GM08714 (cell line): ENCODE data around the gene C9orf50.

Source experiments
- H3K4me3 ChIP-seq: fragments of 200-500 bp; sonication (Bioruptor generic); 2 replicates; pipeline ENCODE4 v1.5.1; 2014; ENCODE audit warnings: mild to moderate bottlenecking, low read length, inconsistent platforms
- ZNF274 ChIP-seq: IDR thresholded peaks from 2 replicates; pipeline ENCODE4 v1.6.1; 2012; ENCODE audit warnings: mild to moderate bottlenecking, low read depth, low read length

C9orf50 gene

DNA sequence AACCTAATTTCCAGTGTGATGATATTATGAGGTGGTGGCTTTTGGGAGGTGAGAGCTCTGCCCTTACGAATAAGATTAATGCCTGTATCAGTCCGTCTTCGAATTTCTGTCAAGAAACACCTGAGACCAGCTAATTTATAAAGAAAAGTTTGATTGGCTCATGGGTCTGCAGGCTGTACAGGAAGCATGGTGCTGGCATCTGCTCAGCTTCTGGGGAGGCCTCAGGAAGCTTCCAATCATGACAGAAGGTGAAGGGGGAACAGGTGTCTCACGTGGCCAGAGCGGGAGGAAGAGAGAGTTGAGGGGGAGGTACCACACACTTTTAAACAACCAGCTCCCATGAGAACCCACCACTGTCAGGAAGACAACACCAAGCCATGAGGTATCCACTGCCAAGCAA is 46.9 kb downstream of the C9orf50 start:
- TF ChIP-seq ZNF274: no peak
- H3K4me3 ChIP-seq: no peak overlapping the region

- H3K4me3 ChIP-seq: no peak overlapping the region
- TF ChIP-seq ZNF274: no peak
These were observed 48.4 kb downstream of the C9orf50 start for GRCh38 chr9:129572517-129572916.

- H3K4me3 ChIP-seq: no peak overlapping the region
- no peak for TF ChIP-seq ZNF274
These were observed 48.9 kb downstream of the C9orf50 start for GRCh38 chr9:129572052-129572425.

DNA sequence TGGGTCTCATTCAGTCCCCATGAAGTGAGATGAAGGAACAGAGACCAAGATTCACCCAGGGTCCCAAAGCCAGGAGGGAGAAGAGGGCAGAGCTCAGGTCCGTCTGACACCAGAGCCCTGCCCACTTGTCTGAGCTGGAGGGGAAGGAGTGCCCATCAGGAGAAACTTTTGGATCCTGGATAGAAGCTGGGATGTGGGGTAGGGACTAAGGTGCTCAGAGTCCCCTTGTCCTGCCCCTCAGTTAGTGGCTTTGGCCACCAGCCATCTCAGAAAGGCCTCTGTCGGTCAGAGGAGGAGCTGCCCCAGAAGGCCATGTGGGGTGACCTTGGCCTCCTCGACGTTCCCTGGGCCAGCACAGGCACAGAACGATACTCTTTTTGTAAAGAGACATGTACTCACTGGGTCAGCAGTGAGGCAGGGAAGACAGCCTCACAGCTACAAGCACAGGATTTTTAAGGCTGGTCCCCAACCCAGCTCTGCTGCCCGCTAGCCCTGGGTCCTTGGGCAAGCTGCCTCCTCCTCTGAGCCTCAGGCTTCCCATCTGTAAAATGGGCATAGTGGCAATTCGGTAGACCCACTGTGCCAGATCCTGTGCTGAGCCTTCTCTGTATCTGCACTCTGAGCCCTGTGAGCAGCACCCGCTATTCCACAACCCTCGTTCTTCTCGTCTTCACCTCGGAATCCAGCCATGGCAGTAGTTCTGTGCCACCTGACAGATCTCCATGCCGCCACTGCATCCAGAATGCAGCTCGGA is 49.4 kb downstream of the C9orf50 start:
- no peak for TF ChIP-seq ZNF274

DNA sequence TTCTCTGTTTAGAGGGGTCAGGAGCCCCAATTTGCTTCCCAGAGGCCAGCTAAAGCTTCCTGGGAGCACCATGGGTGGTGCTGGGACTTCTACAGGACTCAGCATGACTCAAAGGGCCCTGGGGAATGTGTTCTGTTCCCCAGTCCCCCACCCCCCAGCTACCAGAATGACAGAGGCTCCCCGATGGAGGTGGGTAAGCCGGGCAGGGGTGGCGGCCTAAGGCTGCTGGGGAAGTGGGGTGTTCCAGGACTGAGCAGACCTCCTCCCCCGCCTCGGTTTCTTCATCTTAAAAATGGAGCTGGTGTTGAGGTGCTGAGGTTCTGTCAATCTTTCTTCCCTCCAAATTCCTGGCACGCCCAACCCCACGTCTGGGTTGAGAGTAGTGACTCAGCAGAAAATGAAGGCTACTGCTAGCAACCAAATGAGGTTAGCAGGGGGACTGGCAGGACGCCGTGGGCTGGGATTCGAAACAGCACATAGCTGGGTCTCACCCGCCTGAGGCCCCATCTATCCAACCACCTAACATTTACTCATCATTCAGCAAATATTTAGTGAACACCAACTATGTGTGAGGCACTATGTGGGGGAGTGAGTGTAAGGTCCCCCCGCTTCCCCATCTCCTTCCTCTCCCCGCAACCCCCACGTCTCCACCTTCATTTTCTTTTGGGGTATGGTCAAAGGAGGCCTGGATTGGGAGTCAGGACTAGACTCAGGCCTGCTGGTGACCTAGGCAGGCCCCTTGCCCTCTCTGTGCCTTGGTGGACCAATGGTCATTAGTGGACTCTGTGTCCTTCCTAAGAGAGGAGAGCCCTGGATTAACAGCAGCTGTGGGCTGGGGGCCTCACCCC is 50.2 kb downstream of the C9orf50 start:
- no peak for TF ChIP-seq ZNF274
- H3K4me3 ChIP-seq: no peak overlapping the region

More for the DNA sequence above, 49.4 kb downstream of the C9orf50 start:
- no peak overlapping the region for H3K4me3 ChIP-seq

DNA sequence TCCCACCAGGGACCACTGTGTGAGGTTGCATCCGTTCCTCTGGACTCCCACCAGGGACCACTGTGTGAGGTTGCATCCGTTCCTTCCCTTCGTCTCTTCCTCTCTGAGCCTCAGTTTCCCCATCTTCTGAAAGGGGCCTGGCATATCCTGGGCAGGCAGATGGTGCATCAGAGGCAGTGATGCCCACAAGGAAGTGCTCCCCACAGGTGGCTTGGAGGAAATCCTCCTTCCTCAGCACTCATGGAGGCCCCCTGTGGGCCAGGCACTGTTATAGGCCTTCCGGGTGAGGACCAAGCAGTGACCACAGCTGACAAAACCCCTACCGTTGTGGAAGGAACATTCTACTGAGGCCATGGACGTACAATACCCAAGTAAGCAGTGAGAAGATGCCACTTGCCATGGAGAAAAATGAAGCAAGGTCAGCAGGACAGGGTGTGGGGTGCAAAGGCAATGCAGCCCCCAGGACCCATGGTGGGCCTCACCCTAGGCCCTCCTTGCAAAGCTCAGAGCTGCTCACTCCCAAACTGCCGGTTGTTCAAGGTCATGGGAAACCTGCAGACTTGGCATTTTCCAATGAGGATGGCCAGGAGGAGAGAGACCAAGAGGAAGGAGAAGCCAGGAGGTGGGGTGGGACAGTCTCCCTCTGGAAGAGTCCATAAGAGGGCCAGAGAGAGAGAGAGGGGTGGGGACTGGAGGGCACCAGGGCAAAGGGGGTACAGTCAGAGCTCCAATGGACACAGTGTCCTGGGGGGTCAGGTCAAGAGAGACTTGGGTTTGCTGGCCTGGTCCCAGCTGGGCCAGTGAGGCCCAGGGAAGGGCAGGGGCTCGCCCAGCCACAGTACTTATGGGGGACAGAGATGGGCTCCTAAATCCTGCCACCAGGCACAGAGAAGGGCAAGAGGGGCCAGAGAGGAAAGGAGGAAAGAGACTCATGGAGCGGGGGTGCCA is 51.1 kb downstream of the C9orf50 start:
- TF ChIP-seq ZNF274: no peak
- H3K4me3 ChIP-seq: no peak overlapping the region

DNA sequence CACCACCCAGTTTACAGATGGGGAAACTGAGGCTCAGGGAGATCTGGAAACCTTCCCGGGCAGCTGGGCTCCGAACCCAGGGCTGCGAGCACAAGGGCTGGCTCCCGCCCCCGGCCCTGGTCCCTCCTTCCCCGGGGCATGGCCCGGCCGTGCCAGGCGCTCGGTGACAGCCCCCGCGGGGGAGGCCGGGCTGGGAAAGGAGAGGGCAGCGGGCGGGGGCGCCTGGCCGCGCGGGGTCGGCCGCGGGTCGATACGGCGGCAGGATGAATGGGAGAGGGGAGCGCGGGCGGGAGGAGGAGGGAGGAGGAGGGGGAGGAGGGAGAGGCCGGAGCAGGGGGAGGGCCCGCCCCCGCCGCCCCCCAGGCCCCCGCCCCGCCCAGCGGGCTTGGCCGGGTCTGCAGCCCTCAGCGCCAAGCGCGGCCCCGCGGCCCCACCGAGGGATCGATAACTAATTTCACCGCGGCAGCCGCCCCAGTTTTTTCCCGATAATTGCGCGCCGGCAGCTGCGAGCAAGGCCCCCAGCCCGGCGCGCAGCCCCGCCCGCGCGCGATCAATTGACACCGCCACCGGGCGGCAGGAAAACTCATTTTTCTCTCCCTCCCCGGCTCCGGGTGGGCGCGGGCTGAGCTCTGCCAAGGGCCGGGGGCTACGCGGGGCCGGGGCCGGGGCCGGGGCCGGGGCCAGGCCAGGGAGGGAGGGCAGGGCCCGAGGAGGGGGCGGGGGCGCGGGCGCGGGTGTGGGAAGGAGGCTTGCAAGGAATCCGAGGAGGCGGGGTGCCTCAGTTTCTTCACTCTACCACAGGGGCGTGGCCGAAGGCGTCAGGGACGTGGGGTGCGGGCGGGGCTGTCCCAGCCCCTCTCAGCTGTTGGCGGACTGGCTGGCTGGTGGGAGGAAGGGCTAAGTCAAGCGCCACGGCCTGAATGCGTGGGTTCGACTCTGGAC is 52.1 kb downstream of the C9orf50 start:
- TF ChIP-seq ZNF274: no peak
- H3K4me3 ChIP-seq: no peak overlapping the region

DNA sequence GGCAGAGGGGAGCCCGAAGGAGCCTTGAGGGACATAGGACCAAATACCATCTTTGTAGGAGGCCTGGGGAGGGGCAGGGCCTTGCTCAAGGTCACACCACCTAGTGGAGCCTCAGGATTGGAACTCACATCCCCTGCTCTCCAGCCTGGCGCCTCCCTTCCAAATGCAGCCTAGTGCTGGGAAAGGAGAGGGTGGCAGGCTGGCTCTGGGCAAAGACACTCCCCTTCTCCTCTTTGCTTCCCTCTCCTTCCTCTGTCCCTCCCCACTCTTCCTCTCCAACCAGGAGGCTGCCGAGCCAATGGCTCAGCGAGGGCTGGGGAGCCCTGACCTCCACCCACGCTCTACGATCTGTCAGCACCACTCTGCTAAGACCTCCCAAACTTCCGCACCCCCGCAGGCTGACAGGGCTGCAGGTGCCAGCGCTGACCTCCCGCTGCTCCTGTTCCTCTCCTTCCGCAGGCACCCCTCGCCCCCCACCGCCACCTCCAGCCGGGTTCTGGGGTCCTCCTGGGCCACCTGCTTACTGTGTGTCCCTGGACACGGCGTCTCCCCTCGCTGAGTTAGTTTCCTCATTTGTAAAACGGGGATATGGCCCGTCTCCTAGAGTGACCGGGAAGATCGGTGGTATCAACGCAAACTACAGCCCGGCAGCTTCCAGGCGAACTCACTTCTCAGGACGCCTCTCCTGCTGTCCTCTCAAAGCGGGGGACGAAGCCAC is 52.9 kb downstream of the C9orf50 start:
- TF ChIP-seq ZNF274: no peak
- no peak overlapping the region for H3K4me3 ChIP-seq

DNA sequence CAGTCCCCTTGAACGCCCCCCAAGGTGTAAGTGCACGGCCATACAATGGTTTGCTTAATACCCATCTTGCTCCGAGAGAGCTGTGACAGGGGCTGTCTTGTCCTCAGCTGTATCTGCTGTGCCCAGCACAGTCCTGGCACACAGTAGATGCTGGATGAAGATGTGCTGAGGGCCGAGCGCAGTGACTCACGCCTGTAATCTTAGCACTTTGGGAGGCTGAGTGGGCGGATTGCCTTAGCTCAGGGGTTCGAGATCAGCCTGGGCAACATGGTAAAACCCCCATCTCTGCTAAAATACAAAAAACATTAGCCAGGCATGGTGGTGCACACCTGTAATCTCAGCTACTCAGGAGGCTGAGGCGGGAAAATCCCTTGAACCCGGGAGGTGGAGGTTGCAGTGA is 53.6 kb downstream of the C9orf50 start:
- TF ChIP-seq ZNF274: no peak

DNA sequence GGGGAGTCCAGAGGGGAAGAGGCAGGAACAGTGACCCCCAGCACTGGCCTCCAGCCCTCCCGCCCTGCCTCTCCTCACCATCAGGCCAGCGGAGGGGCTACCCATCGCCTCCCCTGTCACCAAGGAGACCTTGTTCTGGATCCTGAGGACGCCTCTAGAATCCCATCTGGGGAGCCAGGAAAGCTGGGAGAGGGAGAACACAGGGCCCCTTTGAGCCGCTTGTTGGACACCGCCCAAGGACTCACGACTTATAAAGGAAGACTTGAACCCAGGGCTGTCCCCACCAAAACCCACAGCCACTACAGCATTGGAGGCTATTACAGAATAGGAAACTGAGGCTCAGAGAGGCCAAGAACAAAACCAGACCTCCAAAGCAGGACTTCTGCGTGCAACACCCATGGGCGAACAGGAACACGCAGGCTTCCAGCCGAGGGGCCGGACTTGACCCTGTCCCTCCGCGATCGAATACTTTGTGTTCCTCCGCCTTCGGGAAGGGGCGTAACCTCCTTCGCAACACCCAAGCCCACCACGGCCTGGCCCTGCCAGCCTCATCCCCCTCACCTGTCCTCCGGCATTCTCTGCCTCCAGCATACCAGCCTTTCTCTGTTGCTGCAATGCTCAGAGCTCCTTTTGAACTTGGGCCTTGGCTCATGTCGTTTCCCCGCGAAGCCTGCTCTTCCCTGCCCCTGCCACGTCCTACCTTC is 54.2 kb downstream of the C9orf50 start:
- no peak for TF ChIP-seq ZNF274
- H3K4me3 ChIP-seq: no peak overlapping the region

More for the DNA sequence above, 53.6 kb downstream of the C9orf50 start:
- H3K4me3 ChIP-seq: no peak overlapping the region

DNA sequence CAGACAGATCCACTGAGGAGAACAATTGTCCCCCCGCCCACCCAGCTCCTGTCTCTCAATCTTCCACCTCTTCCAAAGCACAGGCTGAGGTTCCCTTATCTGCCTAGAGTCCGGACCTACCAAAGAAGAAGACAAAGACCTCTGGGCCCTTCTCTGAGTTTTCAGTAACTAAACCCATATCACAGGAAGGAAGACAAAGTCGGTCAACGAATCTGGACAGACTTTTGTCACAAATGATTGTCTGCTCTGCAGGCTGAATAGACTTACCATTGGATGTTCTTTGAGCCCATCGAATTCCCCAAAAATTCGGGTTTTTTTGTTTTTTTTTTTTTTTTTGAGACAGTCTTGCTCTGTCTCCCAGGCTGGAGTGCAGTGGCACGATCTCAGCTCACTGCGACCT is 58.0 kb downstream of the C9orf50 start:
- no peak for TF ChIP-seq ZNF274
- no peak overlapping the region for H3K4me3 ChIP-seq

DNA sequence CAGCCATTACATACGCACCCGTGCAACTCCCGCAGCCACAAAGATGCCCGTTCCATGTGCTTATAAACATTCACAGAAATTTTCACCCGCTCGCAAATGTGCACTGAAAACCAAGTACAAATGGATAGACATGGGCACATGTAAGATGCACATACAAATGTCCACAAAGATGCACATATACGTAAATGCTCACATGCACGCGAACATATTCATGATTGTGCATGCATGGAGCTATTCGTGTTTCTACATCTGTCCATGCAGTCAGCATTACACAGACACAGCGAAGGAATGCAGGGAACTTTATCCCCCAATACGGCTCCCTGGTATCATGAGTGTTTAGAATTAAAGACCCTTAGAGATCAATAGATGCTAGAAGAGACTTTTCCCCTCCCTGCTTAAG is 58.4 kb downstream of the C9orf50 start:
- TF ChIP-seq ZNF274: no peak
- H3K4me3 ChIP-seq: no peak overlapping the region
